Osteocyte (in vitro differentiated cells): ENCODE measurements around the gene KIRREL3. TPM values are rescaled to one million over a fixed set of nuclear protein-coding genes. Genes with fewer than 3 reads are reported as not detected.

Experiments used
- DNase-seq: peaks from one replicate; pipeline ENCODE4 v3.0.0; 2021; ENCODE audit warnings: mixed read lengths; ENCODE audit not compliant: unreplicated experiment; ENCODE audit errors: extremely low spot score
- H3K27ac Mint-ChIP-seq: one replicate; pipeline ENCODE4 v1.8.0; 2021; ENCODE audit warnings: mild to moderate bottlenecking, mixed read lengths; ENCODE audit not compliant: unreplicated experiment
- H3K27me3 Mint-ChIP-seq: one replicate; pipeline ENCODE4 v1.8.0; 2021; ENCODE audit warnings: mixed read lengths; ENCODE audit not compliant: unreplicated experiment
- H3K36me3 Mint-ChIP-seq: one replicate; pipeline ENCODE4 v1.8.0; 2021; ENCODE audit warnings: mixed read lengths; ENCODE audit not compliant: unreplicated experiment
- H3K4me1 Mint-ChIP-seq: one replicate; pipeline ENCODE4 v1.8.0; 2021; ENCODE audit warnings: mixed read lengths; ENCODE audit not compliant: unreplicated experiment
- H3K4me3 Mint-ChIP-seq: one replicate; pipeline ENCODE4 v1.8.0; 2021; ENCODE audit warnings: mild to moderate bottlenecking, moderate library complexity, mixed read lengths; ENCODE audit not compliant: unreplicated experiment
- H3K9me3 Mint-ChIP-seq: one replicate; pipeline ENCODE4 v1.8.0; 2021; ENCODE audit warnings: mixed read lengths; ENCODE audit not compliant: unreplicated experiment
- CTCF ChIP-seq: fragments of 200-600 bp; sonication (generic); IDR thresholded peaks from 2 replicates; pipeline ENCODE4 v1.5.0; 2021; ENCODE audit warnings: antibody characterized with exemption, mild to moderate bottlenecking, moderate library complexity
- total RNA-seq: library from RNA; stranded (reverse); gene quantifications from 2 replicates; pipeline ENCODE4 v1.2.1, GENCODE V29; 2021

Gene KIRREL3
- total RNA-seq, 1 donor from 2014 or later, result 1.2 TPM

- H3K36me3 Mint-ChIP-seq, result no peaks in the 10 kb centered on the region
- no peak for TF ChIP-seq CTCF
- no peaks in the 10 kb centered on the region for H3K4me1 Mint-ChIP-seq
- H3K27ac Mint-ChIP-seq, result no peak overlapping the region
- H3K9me3 Mint-ChIP-seq, result no peaks in the 10 kb centered on the region
- no peak overlapping the region for H3K4me3 Mint-ChIP-seq
- no peaks in the 10 kb centered on the region for H3K27me3 Mint-ChIP-seq
- no peak for DNase-seq
These were observed 543.6 kb downstream of the KIRREL3 start for GRCh38 chr11:126456783-126457542.

GRCh38 chr11:126456089-126456488 is 544.5 kb downstream of the KIRREL3 start:
- H3K27ac Mint-ChIP-seq, result no peak overlapping the region
- DNase-seq, result no peak
- no peak for TF ChIP-seq CTCF
- no peaks in the 10 kb centered on the region for H3K4me1 Mint-ChIP-seq
- no peaks in the 10 kb centered on the region for H3K27me3 Mint-ChIP-seq
- H3K4me3 Mint-ChIP-seq, result no peak overlapping the region
- H3K9me3 Mint-ChIP-seq, result no peaks in the 10 kb centered on the region
- no peaks in the 10 kb centered on the region for H3K36me3 Mint-ChIP-seq

- no peak for TF ChIP-seq CTCF
- no peaks in the 10 kb centered on the region for H3K9me3 Mint-ChIP-seq
- no peaks in the 10 kb centered on the region for H3K27me3 Mint-ChIP-seq
- no peaks in the 10 kb centered on the region for H3K4me1 Mint-ChIP-seq
- no peak overlapping the region for H3K4me3 Mint-ChIP-seq
- no peak overlapping the region for H3K27ac Mint-ChIP-seq
- no peak for DNase-seq
- no peaks in the 10 kb centered on the region for H3K36me3 Mint-ChIP-seq
These were observed 548.1 kb downstream of the KIRREL3 start for GRCh38 chr11:126452241-126453101.

GRCh38 chr11:126451211-126451802 is 549.3 kb downstream of the KIRREL3 start:
- no peak for TF ChIP-seq CTCF
- Mint-ChIP-seq H3K36me3 (no peaks in the 10 kb centered on the region), H3K27me3 (no peaks in the 10 kb centered on the region), H3K9me3 (no peaks in the 10 kb centered on the region), H3K4me1 (no peaks in the 10 kb centered on the region), H3K27ac (no peak overlapping the region), H3K4me3 (no peak overlapping the region)
- DNase-seq, result no peak

- Mint-ChIP-seq H3K36me3 (no peaks in the 10 kb centered on the region), H3K27me3 (no peaks in the 10 kb centered on the region), H3K4me1 (no peaks in the 10 kb centered on the region), H3K9me3 (no peaks in the 10 kb centered on the region), H3K4me3 (no peak overlapping the region), H3K27ac (no peak overlapping the region)
- DNase-seq, result no peak
- no peak for TF ChIP-seq CTCF
These were observed 549.8 kb downstream of the KIRREL3 start for GRCh38 chr11:126450806-126451205.
